ENCODE measurements around the gene SARNP.

- no peak for TF ChIP-seq CTCF (IDR thresholded peaks at IDR 0.05)
- no peak for TF ChIP-seq EP300 (IDR thresholded peaks at IDR 0.05)
- TF ChIP-seq POLR2A (IDR thresholded peaks at IDR 0.05) = no peak
Measured at GRCh38 chr12:55755246-55755645, 62.3 kb downstream of the SARNP start.

All from stomach (tissue), 4 donors.